ENCODE results near the gene SALL3.

SALL3 gene

DNA sequence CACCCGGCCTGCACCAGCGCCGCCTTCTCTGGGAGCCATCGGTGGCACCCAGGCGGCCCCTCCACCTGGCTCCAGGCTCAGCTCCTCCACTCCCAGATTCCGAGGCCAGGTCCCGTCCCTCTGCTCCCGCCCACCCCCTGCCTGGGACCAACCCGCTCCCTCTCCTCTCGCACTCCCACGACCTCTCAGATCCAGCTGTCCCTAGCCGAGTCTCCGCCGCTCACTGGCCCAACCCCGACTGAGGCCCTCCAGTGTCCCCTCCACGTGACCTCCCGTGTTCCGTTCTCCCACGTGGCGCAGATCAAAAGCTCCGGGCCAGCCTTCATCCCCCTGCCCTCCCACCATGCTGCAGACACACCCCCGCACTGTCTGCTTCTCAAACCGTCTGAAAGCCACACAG lies 14.4 kb upstream of the SALL3 start:
- in situ Hi-C loops (cut with MboI; ENCODE audit: low sequenced_read_pairs) = no loop called here

DNA sequence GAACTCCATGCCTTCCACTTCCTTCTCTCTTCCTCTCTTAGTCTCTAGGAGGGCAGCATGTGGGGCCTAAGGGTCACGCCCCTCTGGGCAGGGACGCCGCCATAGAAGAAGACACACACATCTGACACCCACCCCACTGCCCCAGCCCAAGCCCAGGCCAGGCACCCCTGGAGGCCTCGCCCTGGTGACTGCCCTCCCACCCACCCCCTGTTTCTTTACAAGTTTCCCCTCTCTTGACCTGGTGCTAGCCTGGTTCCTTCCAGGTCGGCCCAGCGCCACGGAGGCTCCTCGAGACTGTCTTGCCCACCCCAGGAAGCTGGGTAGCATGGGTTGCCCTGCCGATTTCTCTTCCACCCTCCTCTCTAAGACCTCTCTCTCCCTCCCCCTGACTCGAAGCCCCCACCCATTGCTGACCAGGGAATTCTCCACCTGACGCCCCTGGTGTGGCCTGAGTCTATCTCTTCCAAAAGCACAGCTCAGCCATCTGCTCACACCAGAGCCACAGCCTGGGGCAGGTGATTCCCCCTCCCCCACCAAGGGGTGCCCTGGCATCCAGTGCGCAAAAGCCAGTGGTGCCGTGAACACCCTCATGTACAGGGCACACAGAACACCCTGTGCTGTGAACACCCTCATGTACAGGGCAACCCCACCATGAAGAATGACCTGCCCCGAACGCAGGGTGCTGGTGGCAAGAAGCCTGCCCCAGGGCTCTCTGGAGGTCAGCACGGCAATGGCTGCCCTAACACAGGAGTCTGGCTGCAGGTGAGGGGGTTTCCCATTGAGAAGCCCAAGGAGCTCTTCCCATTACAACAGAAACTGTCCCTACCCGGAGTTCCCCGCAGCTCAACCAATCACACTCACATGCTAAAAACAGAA lies 13.5 kb upstream of the SALL3 start:
- in situ Hi-C loops (cut with MboI; ENCODE audit: low sequenced_read_pairs) = no loop called here

DNA sequence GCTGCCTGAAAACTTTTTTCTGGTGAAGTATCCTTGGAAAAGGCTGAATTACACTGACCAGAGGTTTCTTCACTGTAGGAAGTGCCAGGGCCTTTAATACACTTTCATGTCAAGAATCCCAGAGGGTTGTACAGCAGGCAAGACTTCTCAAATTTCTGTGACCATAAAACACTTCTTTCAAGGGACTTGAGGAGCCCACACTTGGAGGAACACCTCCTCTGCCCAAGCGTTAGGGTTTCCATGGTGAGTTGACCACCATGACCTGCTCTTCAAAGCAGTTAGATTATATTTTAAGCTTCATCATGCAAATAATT lies 12.9 kb upstream of the SALL3 start:
- in situ Hi-C loops (cut with MboI; ENCODE audit: low sequenced_read_pairs) = no loop called here

DNA sequence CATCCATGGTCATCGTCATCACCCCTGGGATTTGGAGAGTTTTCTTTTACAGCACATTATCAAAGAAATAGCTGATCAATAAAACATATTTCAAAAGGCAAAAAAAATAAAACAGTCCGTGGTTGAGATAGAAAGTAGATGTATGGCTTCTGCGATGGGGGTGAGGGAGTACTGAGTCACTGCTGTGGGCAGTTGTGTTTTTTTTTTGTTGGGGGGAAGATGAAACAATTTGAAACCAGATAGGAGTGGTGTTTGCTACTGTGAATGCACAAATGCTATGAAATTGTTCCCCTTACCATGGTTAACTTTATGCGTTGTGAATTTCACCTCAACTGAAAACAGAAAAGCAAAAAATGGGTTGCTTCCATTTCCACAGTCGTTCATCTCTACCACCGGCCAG lies 11.9 kb upstream of the SALL3 start:
- in situ Hi-C loops (cut with MboI; ENCODE audit: low sequenced_read_pairs) = no loop called here

DNA sequence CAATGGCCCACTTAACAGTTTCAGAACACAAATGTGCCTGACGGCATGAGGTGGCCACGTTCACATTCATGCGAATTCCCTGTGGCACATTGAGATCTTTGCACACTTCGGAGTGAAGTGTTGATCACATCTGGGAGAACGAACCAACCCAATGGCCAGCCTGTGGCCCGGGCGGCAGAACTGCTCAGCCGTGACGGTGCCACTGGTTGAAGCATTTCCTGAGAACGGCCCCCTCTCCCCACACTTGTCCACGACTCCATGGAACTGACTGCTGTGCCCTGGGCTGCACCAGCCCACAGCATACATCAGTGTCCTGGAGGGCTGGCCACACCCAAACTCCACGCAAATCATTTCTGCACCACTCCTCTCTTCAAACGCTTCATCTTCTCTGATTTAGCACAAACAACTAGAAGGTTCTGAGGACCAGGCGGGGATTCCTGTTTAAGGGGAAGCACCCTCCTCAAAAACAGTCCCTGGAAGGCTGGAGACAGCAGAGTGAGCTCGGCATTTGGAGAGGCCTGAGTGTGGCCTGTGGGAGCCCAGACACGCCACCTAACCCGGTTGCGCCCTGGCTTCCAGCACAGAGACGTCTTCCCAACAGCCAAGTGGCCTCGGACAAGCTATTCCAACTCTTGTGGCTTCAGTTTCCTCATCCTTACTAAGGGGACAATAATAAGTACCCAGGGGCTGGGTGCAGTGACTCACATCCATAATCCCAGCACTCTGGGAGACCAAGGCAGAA lies 9.9 kb upstream of the SALL3 start:
- in situ Hi-C loops (cut with MboI; ENCODE audit: low sequenced_read_pairs) = no loop called here

DNA sequence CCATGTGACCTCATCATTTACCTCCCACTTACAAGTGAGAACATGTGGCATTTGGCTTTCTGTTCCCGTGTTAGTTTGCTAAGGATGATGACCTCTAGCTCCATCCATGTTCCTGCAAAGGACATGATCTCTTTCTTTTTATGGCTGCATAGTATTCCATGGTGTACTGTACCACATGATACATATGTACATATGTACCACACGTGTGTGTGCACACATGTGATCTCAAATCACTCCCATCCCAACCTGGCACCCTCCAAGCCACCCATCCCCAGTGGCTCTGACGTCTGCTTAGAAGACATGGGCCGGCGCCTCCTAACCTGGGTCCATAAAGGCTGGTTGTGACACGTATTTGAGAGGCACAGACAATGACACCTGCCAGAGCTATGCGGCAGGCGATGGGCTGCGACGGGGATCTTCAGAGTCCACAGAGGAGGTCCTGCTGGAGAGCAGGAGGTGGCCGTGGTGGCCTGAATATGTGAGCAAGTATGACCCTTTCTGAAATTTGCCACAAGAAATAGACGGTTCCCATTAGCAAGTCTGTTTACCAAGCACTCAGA lies 8.8 kb upstream of the SALL3 start:
- in situ Hi-C loops (cut with MboI; ENCODE audit: low sequenced_read_pairs) = no loop called here

DNA sequence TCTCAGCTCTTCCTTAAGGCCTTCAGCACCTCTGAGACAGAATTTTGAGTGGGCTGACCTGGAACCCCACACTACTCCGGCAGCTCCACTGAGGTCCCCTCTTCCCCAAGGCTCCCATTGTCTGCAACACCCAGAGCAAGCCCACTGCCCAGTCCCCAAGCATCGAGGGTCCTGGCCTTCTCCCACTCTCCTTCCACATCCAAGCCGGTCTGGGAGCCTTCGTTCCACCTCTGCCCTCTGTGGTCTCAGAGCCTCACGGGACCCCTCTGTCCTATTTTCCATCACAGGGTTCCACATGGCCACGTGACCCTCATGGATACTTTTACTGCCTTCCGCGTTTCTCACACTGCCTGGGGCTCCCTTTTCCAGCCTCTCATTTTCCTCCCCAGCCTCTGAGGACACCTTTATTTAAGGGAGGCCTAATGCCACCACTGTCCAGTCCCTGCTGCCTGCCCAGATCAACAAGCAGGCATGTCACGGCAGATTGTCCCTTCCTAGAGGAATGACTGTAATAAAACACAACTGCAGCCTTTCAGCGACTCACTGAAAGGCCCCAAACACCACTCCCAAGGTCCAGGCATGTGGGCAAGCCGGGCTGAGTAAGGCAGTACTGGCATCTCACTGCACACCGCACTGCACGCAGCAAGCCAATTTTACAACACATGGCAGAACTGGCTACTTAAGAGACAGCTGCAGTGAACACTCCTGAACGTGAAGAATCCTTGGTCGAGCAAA lies 7.9 kb upstream of the SALL3 start:
- in situ Hi-C loops (cut with MboI; ENCODE audit: low sequenced_read_pairs) = no loop called here

DNA sequence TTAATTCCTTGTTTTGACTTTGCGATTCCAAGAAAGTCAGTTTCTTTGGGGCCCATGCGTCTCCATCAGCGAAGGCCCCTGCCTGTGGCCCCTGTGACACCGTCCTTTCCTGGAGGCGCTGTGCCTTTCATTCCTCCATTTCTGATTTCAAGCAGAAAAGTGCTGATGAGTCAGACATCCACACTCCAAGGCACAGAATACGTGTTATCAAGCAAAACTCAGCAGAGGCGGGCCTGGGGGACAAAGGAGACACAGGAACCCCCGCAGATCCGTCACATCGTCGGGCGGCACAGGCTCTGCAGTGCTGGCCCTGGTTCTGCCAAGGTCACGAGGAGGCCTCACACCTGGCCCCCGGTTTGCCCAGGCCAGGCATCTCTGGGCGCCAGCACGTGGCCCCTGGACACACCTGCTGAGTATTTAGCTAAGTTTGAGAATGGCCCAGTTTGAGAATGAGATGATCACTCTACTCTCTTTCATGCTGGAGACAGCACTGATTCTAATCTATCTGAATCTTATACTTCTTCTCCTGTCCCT lies 7.2 kb upstream of the SALL3 start:
- in situ Hi-C loops (cut with MboI; ENCODE audit: low sequenced_read_pairs) = no loop called here

DNA sequence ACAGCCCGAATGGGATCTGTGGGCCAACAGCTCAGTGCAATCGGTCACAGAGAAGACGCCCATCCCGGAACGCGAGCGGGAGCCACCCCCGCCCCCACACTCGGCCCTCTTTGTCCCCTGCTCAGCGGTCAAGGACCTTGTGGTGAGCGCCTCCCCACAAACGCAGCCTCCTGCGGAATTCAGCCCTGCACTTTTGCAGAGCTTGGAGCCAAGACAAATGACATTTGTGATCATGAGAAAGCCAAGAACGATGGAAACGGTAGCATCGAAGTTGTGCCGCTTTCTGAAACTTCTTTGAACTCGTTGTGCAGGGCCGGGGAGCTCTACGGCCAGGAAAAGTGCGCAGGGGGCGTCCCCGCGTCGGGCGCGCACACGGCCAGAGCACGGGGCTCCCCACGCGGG lies 6.7 kb upstream of the SALL3 start:
- in situ Hi-C loops (cut with MboI; ENCODE audit: low sequenced_read_pairs) = no loop called here

DNA sequence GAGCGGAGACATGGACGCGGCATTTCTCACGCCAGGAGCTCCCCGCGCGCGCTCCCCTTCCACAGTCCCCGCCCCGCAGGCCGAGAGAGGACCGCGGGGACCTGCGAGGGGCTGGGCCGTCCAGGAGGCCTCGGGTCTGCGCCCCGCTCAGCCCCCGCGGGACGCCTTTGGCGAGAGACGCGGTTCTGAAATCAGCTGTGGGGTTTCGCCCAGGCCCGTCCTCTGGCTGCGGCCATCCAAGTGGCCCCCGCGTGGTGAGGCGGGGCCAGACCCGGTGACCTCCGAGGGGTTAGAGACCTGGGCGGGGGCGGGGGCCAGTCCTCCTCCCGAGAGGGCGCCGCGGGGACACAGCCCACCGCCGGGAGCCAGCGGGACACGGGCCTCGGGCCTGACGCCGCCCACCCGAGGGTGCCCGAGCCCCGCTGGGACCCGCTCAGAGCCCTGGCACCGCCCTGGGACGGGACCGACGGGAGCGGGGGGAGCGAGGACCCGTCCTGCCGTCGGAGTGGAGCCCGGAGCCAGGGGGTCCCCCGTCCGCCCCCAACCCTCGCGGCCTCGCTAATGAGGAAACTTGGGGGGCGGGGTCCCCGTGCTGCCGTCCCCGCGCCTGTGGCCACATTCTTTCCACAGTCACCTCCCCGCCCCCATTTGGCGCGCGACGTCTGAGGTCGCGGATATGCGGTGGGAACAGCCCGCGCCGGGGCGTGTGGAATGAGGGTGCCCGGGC lies 6.1 kb upstream of the SALL3 start:
- in situ Hi-C loops (cut with MboI; ENCODE audit: low sequenced_read_pairs) = no loop called here

DNA sequence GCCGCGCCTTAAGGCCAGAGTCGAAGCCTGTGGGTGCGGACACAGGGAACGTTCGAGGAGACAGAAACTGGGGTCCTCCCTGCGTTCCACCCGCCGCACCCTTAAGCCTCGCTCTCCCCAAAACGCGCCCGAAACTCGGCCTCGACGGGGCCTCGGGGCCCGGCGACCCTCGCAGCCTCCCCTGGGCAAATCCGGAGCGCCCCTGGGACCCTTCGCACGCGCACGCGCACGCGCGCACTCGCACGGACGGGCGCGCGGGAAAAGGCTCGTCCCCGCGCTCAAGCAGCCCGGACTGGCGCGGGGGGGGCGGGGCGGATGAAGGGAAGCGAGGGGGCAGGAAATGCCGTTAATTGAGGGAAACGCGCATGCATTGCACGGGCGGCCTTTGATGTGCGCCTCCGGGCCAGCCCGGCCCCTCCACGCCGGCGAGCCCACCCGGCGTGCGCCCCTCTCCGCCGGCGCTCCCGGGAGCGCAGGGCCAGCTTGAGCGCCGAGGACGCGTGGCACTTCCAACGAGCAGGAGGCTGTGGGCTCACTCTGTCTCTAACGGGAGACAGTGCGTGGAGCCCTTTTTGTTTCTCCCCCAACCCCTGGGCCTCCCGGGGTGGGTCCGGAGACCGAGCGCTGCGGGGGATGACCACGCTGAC lies 5.4 kb upstream of the SALL3 start:
- in situ Hi-C loops (cut with MboI; ENCODE audit: low sequenced_read_pairs) = no loop called here

DNA sequence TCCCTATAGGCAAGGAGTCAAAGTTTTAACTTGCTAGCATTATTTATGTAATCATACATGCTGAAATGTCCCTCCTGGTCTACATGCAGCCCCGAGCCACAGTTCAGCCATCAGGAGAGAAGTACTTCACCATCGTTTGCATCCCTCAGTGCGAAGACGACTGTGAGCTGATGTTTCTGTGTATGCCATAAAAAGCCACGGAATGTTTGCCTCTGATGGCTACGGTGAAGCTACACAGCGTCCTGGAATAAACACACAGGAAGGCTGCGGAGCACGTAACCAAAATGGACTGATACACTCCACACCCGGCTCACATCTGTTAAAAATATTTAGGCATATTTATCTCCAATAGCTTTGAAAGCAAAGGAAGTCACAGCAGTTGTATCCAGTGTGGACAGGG lies 4.3 kb upstream of the SALL3 start:
- in situ Hi-C loops (cut with MboI; ENCODE audit: low sequenced_read_pairs) = no loop called here

DNA sequence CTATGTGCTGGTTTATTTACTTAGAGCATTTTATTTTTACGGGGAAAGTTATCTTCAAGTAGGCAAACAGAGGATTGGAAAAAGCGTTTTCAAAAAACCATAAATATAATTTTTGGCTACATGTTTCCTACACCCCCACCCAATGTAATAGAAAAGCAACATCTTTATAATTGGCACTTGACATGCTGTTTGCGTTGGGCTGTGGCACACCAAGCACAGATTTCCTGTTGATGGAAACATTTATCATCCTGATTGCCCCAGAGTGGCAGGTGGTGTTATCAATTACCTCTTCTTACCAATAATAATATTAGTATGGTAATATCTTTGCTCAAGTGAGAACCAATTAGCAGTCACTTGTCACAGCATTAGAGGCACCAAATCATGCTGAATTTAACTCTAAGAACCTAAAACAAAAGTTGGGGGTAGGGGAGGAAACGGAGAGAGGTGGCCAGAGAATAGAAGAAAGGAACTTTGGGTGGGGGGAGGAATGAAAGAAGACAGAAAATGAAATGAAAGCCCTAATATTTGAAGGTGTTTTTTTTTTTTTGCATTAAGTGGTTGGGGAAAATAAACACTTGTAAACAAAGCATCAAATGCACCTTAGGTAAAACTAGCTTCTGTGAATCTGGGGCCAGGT lies 3.8 kb upstream of the SALL3 start:
- in situ Hi-C loops (cut with MboI; ENCODE audit: low sequenced_read_pairs) = no loop called here

DNA sequence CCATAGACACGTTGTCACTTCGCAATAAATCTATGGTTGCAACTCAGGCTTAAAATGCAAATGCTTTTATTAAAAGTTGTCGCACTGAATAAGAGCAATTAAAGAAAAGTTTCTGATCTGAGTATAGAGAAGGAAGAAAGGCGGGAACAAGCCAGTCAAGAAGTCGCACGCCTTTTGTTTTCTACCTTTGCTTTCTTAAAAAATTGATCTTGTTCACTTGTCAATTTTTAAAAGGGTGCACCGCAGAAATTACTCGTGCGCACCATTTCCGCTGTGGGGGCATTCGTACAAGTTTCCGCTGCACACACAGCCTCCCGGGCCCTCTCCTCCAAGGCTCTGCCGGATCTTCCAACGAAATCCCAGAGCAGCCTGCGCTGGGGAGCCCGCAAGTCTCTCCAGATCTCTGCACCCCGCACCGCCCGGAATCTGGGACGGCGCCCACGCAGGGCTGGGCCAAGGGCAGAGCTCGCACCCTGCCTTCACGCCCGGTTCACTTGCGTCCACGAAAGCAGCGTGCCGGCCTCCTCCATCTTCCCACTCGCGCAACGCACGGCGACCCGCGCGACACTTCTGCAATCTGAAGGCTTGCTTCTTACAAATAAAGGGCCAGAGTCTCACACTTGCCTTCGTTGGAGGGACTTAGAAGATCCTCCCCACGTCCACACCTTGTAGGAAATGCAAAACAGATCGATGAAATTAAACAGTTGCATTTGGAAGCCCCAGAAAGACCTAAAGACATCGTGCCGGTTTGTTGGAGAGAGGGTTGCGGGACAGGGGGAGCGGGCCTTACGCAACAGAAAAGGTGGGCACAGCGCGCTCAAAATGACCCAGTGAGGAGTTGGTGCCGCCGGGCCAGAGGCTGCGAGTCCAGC lies 2.6 kb upstream of the SALL3 start:
- in situ Hi-C loops (cut with MboI; ENCODE audit: low sequenced_read_pairs) = no loop called here

DNA sequence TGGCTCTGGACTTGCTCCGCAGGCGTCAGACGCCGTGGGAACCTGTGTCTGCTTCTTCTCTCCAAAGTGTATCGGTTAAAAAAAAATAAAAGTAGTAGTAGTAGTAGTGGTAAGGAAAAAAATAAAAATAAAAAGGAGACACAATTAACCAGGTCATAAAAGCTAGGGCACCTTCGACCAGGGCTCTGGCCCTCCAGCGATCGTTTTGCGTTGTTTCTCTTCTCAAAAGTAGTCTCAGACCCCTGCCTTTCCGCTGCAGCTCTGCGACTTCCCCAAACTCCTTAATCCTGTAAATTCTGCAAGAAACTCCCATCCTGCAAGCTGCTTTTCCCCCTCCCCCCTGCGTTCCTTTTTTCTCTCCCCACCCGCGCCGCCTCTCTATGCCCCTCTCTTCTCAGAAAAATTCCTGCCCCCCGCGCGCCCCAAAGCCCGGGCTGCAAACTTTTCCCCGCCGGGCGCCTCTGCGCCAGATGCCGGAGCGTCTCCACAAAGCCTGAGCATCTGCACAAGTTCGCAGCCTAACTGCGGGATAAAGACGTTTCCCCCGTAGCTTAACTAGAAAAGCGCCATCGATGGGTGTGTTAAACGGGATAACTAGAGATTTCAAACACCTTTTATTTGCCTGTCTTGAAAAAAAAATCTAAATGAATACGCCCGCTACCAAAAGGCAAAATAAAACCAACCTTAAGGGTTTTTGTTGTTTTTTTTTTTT lies 1.8 kb upstream of the SALL3 start:
- in situ Hi-C loops (cut with MboI; ENCODE audit: low sequenced_read_pairs) = no loop called here

DNA sequence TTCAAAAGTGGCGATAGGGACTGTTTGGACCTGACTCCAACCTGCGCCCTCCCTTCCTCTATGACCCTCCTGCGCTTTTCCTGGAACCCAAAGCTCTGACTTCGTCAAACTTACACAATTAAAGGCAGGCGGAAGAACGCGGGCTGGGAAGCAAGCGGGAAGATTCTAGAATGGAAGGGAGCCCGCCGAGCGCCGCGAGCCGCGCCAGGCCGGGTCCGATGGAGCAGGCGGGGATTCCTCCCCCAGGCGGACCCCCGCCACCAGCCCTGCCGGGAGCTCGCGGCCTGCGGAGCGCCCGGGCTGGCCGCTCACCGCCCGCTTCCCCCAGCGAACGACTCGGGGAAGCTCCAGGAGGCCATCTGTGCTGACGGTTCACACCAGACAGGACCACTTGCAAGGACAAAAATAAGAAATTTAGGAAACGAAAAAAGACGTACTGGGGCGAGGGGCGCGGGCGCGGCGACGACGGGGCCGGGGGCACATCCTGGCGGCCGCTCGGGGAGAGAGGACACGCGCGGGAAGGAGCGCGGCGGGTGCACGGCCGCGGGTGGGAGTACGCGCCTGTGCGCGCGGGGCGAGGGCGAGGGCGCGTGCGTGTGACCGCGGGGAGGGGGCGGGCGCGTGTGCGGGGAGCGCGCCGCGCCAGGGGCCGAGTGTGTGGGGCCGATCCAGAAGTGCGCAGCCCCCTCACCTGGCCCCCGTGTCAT lies 1.1 kb upstream of the SALL3 start:
- in situ Hi-C loops (cut with MboI; ENCODE audit: low sequenced_read_pairs) = no loop called here

DNA sequence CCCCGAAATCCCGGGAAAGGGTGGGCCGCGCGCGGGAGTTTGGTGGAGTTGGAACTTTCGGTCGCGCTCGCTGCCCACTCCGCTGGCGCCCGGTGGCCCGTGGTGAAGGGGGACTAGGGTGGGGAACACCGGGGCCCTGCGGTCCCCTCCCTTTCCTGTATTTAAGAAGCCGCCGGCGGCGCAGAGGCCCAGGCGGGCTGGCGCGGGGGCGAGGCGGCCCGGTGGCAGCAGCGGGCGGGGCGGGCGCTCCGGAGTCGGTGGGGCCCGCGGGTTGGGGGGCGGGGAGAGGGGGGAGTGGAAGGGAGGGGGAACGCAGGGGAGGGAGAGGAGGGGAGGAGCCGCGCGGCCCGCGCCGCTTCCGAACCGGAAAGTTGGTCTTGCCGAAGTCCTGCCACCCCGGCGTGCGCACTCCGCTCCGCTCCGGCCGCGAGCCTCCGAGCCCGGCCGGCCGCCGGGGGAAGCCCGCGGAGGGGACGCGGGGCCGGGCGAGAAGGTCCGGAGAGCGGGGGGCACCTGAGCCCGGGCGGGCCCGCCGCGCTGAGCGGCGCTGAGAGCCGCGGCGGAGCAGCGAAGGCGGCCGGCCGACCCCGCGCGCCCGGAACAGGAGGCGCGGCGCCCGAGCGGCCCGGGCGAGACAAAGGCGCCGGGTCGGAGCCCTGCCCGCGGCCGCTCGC lies 425 bp upstream of the SALL3 start:
- in situ Hi-C loops (cut with MboI; ENCODE audit: low sequenced_read_pairs) = no loop called here
